ENCODE results near the gene CLDN4.
A peak's percentile ranks its signal among the peaks of the same experiment; 100 is the strongest.
"Not testable (repeated sequence)": the region's sequence is repeated elsewhere in the genome, so short reads cannot be mapped to it uniquely, and the experiment has no call there.

Gene CLDN4, protein sequence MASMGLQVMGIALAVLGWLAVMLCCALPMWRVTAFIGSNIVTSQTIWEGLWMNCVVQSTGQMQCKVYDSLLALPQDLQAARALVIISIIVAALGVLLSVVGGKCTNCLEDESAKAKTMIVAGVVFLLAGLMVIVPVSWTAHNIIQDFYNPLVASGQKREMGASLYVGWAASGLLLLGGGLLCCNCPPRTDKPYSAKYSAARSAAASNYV

DNA sequence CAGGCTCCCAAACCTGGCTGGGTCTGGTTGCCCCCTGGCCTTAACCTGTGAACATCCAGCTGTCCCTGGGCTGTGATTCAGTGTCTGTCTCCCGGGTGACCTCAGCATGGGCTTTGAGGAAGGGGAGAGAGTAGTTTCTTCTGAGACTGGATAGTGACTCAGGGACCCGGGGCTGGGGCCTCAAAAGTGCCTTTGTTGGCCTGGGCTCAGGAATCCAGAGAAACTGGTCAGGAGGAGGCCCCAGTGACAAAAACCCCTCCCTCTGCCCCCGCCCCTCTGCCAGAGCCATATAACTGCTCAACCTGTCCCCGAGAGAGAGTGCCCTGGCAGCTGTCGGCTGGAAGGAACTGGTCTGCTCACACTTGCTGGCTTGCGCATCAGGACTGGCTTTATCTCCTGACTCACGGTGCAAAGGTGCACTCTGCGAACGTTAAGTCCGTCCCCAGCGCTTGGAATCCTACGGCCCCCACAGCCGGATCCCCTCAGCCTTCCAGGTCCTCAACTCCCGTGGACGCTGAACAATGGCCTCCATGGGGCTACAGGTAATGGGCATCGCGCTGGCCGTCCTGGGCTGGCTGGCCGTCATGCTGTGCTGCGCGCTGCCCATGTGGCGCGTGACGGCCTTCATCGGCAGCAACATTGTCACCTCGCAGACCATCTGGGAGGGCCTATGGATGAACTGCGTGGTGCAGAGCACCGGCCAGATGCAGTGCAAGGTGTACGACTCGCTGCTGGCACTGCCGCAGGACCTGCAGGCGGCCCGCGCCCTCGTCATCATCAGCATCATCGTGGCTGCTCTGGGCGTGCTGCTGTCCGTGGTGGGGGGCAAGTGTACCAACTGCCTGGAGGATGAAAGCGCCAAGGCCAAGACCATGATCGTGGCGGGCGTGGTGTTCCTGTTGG, at the start of gene CLDN4:
TSS of gene CLDN4 (plus strand) at position 316 of the 903 bp plus-strand sequence. CDS start at position 522, 206 bp downstream.
- DNase-seq = peak; percentile 93

DNA sequence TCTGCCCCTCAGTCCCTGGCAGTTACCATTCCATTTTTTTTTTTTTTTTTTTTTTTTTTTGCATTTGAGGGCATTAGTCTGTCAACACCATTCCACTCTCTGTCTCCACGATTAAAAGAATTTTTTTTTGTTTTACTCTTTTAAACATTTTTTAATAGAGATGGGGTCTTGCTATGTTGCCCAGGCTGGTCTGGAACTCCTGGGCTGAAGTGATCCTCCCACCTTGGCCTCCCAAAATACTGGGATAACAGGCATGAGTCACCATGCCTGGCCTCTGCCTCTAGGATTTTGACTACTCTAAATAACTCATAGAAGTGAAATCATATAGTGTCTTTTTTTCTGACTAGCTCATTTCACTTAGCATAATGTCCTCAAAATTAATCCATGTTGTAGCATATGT, 44.2 kb upstream of the CLDN4 start:
- DNase-seq = no peak

DNA sequence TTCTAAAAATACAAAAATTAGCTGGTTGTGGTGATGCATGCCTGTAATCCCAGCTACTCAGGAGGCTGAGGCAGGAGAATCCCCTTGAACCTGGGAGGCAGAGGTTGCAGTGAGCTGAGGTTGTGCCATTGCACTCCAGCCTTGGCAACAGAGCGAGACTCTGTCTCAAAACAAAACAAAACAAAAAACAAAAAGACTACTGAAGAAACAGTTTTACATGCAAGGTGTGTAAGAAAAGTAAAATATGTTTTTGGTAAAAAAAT, 43.1 kb upstream of the CLDN4 start:
- DNase-seq = not testable (repeated sequence)

DNA sequence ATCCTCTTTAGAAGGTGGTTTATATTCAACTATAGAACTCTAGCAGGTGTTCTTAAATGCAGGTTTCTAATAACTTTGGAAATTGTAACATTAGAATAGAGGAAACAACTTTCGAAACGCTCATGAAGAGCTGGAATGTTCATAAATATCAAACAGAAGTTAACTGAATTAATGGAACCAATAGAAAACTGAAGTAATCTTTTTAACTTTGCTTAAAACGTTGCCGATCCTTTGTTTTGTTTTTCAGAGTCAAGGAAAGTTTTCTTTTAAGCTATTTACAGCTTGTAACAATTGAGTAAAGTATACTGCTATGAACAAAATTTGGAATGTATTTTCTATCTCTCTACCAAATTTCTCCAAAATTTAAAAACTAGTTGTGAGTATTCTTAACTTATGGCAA, 41.7 kb upstream of the CLDN4 start:
- DNase-seq = no peak

DNA sequence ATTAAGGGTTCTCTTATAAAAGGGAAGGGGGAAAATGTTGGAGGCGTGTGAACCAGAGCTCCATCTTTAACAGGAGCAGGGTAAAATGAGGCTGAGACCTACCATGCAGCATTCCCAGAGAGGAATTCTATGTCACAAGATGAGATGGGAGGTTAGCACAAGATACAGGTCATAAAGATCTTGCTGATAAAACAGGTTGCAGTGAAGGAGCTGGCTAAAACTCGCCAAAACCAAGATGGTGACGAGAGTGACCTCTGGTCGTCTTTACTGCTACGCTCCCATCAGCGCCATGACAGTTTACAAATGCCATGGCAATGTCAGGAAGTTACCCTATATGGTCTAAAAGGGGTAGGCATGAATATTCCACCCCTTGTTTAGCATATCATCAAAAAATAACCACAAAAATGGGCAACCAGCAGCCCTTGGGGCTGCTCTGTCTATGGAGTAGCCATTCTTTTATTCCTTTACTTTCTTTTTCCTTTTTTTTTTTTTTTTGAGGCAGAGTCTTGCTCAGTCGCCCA, 39.6 kb upstream of the CLDN4 start:
- DNase-seq = not testable (repeated sequence)

DNA sequence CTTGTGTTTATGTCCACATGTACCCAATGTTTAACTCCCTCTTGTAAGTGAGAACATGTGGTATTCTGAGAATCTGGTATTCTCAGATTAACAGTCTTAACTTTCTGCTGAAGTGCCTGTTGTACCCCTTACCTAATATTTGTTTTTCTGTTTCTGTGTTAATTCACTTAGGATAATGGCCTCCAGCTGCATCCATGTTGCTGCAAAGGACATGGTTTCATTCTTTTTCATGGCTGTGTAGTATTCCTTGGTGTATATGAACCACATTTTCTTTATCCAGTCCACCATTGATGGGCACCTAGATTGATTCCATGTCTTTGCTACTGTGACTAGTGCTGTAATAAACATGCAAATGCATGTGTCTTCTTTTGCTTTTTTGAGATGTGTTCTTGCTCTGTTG, 35.6 kb upstream of the CLDN4 start:
- DNase-seq = not testable (repeated sequence)

DNA sequence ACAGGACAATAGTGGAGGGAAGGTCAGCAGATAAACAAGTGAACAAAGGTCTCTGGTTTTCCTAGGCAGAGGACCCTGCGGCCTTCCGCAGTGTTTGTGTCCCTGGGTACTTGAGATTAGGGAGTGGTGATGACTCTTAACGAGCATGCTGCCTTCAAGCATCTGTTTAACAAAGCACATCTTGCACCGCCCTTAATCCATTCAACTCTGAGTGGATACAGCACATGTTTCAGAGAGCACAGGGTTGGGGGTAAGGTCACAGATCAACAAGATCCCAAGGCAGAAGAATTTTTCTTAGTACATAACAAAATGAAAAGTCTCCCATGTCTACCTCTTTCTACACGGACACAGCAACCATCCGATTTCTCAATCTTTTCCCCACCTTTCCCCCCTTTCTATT, 34.1 kb upstream of the CLDN4 start:
- DNase-seq = not testable (repeated sequence)

DNA sequence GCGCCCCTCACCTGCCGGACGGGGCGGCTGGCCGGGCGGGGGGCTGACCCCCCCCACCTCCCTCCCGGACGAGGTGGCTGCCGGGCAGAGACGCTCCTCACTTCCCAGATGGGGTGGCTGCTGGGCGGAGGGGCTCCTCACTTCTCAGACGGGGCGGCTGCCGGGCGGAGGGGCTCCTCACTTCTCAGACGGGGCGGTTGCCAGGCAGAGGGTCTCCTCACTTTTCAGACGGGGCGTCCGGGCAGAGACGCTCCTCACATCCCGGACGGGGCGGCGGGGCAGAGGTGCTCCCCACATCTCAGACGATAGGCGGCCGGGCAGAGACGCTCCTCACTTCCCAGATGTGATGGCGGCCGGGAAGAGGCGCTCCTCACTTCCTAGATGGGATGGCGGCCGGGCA, 33.6 kb upstream of the CLDN4 start:
- not testable (repeated sequence) for DNase-seq

DNA sequence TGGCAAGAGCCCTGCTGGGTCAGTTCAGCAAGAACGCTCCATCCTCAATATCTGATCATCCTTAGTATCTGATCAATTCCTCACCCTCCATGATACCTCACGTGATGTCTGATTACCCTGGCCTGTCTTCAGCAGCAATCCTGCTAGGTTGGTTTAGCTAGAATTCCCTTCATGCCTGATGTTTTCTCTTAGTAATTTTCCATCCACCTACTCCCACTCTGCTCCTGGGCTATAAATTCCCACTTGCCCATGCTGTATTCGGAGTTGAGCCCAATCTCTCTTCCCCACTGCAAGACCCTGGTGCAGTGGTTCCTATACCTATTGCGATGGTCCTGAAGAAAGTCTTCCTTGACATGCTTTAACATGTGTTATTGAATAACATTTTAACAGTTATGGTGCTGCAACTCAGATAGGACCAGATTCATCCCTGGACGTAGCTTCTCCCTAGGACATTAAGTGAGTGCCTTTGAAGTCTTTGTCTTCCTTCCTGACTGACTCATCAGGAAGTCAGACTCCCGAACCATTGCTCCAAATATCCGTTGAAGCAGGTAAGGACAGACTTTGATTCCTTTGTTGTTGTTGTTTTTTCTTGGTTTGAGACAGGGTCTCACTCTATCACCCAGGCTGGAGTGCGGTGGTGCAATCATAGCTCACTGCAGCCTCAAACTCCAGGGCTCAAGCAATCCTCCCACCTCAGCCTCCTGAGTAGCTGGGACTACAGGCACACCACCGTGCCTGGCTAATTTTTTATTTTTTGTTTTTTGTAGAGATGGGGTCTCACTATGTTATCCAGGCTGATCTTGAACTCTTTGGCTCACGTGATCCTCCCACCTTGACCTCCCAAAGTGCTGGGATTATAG, 31.3 kb upstream of the CLDN4 start:
- DNase-seq = no peak

DNA sequence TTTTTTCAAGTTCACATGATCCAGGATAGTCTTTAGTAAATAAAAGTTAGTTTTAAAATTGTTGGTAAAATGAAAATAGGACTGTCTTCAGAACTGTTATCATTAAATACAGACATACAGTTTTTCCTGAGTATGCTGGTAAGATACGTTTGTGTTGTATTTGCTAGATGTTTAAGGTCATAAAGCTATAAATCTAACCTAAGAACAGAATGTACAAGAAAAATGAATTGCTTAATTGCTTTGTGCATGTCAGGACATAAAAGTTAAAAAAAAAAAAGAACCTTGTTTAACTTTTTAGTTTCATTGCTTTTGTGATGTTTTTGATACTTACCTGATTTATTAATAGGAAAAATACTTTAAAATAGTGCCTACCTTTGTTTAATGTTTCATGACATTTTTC, 29.2 kb upstream of the CLDN4 start:
- DNase-seq = no peak

DNA sequence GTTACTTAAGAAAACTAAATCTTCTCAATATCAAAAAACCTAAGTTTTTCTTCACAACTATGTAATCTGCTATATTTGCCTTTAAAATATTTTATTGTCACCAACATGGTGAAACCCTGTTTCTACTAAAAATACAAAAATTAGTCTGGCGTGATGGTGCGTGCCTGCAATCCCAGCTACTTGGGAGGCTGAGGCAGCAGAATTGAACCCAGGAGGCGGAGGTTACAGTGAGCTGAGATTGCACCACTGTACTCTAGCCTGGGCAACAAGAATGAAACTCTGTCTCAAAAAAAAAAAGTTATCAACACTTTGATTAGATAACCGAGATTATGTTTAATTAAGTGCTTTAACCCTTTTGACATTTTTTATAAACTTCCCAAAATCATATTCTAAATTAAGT, 28.3 kb upstream of the CLDN4 start:
- no peak for DNase-seq

DNA sequence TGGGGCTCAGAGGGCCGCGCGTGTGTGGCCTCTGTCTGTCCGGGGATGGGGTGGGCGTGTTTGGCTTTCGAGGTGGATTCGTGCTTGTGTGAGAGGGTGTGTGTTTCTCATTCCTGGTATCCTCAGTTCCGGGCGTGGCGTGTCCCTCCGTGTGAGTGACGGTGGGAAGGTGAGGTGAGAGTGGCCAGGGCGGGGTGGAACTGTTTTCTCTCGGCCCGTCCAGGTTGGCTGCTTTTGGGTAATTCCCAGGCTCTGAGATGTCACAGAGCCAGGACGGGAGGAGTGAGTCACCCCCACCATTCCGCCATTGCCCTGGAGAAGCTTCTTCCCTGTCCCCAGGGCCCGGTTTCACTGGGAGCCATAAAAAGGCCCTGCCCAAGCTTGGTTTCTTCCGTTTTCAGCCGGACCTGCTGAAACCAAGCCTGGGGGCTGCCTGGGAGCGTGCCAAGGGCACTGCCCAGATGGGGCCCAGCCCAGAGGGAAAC, 21.3 kb upstream of the CLDN4 start:
- no peak for DNase-seq

DNA sequence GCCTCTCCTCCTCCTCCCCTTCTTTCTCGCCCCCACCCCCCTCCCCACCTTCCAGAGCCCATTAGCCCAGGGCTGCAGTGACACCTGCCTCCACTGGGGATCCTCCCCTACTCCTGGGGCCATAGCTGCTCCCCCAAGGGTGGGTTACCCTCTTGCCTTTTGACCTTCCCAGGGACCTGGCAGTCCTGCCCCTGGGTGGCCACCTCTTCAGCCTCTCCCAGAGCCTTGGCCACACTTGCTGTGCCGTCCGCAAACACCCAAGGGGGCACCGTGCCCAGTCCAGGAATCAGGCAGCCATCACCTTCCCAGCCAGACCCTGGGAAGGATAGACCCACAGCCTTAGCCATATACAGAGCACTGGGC, 19.8 kb upstream of the CLDN4 start:
- DNase-seq = no peak

DNA sequence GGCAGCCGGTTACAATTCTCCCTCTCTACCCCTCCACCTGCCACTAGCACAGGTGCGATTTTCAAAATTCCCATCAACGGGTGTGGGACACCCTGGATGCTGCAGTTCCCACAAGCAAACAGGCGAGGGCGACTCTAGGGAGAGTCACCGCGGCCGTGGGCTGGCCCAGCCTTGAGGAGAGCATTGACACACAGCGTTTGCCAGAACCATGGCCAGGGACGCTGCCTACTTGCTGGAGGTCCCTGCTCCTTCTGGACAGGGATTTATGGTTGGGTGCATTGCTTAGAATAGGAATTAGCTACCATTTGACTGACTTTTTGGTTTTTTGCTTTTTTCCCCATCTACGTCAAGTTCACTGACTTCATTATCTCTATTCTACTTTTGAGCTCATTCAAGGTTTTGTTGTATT, 19.0 kb upstream of the CLDN4 start:
- DNase-seq = peak; percentile 56

DNA sequence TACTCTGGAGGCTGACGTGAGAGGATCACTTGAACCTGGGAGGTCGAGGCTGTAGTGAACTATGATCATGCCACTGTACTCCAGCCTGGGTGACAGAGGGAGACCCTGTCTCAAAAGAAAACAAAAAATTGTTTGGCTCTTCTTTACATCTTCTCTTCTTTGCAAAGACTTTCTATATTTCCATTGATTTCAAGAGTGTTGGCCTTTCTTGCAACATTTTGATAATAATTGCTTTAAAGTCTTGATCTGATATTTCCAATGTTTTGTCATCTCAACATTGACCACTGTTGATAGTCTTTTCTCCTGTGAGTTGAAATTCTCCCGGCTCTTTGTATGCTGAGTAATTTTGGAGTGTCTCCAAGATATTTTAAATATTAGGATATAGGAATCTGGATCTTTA, 17.8 kb upstream of the CLDN4 start:
- no peak for DNase-seq

DNA sequence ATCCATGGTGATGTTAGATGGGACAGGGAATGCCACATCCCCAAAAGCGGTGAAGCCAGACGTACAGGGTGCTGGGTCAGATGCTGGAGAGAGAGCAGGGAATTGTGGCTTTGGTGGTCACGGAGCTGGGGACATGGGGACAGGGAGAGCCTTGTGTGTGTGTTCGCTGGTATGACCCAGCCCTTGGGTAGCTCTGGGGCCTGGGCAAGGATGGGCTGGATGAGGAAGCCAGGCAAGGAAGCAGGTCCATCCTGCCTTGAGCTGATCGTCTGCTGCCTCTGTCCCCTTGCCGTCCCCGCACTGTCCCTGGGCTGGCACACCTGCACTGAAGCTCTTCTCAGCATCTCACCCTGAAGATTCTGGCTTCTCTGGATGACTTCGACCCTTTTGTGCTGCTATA, 15.4 kb upstream of the CLDN4 start:
- DNase-seq = no peak

DNA sequence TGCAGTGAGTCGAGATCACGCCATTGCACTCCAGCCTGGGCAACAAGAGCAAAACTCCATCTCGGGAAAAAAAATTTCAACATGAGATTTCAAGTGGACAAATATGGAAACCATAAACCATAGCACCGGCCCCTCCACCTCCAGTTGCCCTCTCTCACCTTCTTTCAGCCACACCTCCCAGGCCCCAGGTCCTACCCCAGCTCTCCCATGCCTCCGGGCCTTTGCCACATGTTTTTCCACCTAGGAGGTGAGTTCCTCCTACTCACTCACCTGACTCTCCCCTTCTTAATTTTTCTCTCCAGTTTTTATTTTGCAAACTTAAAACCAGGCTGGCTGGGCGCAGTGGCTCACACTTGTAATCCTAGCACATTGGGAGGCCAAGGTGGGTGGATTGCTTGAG, 13.7 kb upstream of the CLDN4 start:
- no peak for DNase-seq

DNA sequence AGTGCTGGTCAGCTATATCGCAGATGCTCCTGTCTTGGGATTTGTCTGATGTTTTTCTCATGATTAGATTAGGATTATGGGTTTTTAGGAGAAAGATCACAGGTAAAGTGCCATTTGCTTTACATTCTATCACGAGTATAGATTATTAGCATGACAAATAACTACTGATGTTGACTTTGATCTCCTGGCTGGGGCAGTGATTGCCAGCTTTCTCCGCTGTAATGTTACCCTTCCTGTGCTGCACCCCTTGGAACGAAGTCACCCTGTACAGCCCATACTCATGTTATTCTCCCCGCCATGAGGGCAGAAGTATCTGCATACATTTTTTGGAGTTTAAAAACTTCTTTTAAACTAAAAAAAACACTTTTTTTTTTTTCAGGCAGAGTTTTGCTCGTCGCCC, 10.8 kb upstream of the CLDN4 start:
- DNase-seq = no peak

DNA sequence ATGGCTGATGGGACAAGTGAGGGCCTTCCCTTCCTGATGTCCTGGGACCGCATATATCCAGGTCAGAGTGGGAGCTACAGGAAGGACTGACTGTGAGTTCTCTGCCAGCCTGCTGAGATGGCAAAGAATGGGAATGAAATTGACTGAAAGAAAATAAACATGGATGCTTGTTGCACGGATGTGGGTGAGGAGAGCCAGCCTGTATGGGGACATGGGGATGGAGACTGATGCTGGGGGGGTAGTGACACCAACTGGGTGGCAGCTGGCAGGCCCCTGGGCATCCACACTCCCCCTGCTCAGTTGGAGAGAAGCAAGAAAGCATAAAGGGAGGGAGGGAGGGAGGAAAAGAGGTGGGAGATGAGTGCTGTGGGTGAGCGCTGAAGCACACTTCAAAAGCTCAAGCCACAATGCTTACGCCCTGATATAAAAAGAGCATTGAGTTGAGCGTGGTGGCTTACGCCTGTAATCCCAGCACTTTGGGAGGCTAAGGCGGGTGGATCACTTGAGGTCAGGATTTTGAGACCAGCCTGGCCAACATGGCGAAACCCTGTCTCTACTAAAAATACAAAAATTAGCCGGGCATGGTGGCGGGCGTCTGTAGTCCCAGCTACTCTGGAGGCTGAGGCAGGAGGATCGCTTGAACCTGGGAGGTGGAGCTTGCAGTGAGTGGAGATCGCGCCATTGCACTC, 9.1 kb upstream of the CLDN4 start:
- peak; percentile 49 for DNase-seq

DNA sequence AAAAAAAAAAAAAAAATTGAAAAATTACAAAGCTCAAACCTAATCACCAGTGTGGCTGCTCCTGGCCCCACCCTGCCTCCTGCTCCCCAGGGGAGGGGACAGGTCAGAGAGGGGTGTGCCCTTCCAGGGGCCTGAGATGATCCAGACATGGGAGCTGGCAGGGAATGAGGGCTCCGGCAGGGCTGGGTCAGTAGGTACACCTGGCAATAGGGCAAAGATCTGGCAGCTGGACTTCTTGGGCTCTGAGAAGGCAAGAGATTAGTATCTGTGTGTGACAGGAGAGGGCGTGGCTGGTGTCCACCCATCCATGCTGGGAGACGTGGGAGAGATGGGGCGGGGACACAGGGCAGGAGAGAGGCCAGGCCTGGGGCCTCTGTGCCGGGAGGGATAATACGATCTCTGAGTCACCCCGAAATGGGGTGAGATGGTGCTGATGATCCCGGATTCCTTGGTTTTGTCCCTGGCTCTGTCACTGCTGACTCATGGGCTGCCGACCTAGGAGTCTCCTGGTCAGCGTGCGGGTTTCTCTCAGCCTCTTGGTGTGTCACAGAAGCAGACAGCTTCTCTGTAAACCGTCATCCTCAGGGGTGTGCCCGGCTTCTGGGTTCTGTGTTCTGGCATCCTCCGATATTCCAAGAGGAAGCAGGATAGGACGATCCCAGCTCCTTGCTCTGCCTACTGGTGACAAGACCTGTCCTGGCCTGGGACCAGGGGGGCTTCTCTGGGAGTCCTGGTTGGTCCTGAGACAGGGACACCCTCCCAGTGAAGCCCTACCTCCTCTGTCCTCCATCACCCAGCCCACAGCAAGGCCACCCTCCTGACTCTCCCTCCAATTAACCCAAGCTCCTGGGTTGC, 8.2 kb upstream of the CLDN4 start:
- peak; percentile 89 for DNase-seq

DNA sequence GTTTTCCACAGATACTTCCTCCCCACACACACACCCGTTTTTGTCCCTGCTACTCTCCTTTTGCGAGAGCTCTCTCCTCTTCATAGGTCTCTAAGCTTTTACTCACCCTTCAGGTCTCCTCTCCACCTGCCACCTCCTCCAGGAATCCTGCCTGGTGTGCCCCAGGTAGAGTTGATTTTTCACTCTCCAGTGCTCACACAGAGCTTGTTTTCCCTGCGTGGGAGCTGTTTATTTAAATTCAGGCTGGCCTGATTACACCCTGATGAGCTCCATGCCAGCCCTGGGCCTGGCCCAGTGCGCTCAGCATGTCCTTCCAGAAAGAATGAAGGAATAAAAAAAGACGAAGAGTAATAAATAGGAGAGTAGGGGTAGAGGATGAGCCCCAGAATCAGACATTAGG, 7.5 kb upstream of the CLDN4 start:
- no peak for DNase-seq
